ENCODE data around the gene PLEKHA4. TPM values are rescaled to one million over a fixed set of nuclear protein-coding genes. Genes with fewer than 3 reads are reported as not detected.
A peak's percentile ranks its signal among the peaks of the same experiment; 100 is the strongest.

PLEKHA4 gene
- total and polyA plus RNA-seq, 10 of the 15 experiments (the other 5 are each of a cell fraction or from before 2014, with no cell fraction given) = 0.13 to 10.0 (median 6.4) TPM; not detected in 1

DNA sequence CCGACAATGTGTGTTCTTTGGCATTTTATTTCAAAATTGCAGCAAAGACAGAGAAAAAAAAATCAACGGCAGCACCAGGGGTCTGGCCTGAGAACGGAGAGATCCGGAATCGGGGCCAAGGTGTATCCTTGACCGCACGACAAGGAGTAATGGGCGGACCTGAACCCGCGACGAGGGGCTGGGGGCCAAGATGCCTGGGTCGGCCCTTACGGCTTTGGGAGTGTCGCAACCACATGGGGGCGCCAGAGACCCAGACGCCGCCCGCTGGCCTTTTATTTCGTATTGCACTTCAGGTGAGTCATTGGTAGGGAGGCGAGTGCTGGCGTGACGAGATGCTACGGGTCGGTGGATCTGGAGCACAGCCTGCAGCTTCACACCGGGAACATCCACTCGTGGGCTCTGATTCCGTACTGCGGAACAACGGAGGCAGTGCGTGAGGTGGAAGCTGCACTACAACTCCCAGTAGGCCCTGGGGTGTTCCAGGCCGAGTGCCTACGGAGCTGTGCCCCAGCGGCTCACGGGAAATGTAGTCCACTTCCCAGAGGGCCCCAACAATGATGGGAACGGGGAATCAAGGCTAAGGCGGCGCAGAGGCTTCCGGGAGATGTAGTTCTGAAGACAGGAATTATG is 73.2 kb downstream of the PLEKHA4 start (continued):
- TF ChIP-seq HSF1 (IDR thresholded peaks at IDR 0.05; ENCODE audit: low read depth, low read length) (peak; percentile 19; the same call in 1 of the 2 replicates), RELA (IDR thresholded peaks at IDR 0.05; ENCODE audit: borderline replicate concordance, partially characterized antibody) (peak; percentile 79), JUNB (IDR thresholded peaks at IDR 0.05) (no peak), ATF7 (IDR thresholded peaks at IDR 0.05; ENCODE audit: low read depth) (peak; percentile 57; the same call in 1 of the 2 replicates), CREB1 (IDR thresholded peaks at IDR 0.05; ENCODE audit: low read depth) (peak; percentile 77; the same call in 1 of the 2 replicates), CTCF (IDR thresholded peaks at IDR 0.05 in 2 of 3, conservative IDR thresholded peaks at IDR 0.05 in 1 of 3; ENCODE audit: control insufficient read depth in 2 of 3, extremely low read depth in 1 of 3, insufficient read depth in 1 of 3, low read depth in 3 of 3, low read length in 3 of 3) (peak; percentile 87 to 93 (median 91); a peak in 5 of 6 replicates), SIN3A (IDR thresholded peaks at IDR 0.05; ENCODE audit: low read depth, low read length) (no peak), FOXM1 (IDR thresholded peaks at IDR 0.05; ENCODE audit: low read depth, low read length) (no peak), ZSCAN29 (IDR thresholded peaks at IDR 0.05) (no peak), JUND (IDR thresholded peaks at IDR 0.05; ENCODE audit: low read depth, low read length) (no peak), YY1 (IDR thresholded peaks at IDR 0.05; ENCODE audit: low read depth, low read length) (peak; percentile 90), MXI1 (IDR thresholded peaks at IDR 0.05; ENCODE audit: low read depth, low read length) (peak; percentile 38)
- TF ChIP-seq, protein P1, sequence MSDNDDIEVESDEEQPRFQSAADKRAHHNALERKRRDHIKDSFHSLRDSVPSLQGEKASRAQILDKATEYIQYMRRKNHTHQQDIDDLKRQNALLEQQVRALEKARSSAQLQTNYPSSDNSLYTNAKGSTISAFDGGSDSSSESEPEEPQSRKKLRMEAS (IDR thresholded peaks at IDR 0.05; ENCODE audit: low read depth, low read length) = no peak
- TF ChIP-seq, protein P2, sequence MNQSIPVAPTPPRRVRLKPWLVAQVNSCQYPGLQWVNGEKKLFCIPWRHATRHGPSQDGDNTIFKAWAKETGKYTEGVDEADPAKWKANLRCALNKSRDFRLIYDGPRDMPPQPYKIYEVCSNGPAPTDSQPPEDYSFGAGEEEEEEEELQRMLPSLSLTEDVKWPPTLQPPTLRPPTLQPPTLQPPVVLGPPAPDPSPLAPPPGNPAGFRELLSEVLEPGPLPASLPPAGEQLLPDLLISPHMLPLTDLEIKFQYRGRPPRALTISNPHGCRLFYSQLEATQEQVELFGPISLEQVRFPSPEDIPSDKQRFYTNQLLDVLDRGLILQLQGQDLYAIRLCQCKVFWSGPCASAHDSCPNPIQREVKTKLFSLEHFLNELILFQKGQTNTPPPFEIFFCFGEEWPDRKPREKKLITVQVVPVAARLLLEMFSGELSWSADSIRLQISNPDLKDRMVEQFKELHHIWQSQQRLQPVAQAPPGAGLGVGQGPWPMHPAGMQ (IDR thresholded peaks at IDR 0.05; ENCODE audit: borderline replicate concordance) = no peak
- TF ChIP-seq, protein P3, sequence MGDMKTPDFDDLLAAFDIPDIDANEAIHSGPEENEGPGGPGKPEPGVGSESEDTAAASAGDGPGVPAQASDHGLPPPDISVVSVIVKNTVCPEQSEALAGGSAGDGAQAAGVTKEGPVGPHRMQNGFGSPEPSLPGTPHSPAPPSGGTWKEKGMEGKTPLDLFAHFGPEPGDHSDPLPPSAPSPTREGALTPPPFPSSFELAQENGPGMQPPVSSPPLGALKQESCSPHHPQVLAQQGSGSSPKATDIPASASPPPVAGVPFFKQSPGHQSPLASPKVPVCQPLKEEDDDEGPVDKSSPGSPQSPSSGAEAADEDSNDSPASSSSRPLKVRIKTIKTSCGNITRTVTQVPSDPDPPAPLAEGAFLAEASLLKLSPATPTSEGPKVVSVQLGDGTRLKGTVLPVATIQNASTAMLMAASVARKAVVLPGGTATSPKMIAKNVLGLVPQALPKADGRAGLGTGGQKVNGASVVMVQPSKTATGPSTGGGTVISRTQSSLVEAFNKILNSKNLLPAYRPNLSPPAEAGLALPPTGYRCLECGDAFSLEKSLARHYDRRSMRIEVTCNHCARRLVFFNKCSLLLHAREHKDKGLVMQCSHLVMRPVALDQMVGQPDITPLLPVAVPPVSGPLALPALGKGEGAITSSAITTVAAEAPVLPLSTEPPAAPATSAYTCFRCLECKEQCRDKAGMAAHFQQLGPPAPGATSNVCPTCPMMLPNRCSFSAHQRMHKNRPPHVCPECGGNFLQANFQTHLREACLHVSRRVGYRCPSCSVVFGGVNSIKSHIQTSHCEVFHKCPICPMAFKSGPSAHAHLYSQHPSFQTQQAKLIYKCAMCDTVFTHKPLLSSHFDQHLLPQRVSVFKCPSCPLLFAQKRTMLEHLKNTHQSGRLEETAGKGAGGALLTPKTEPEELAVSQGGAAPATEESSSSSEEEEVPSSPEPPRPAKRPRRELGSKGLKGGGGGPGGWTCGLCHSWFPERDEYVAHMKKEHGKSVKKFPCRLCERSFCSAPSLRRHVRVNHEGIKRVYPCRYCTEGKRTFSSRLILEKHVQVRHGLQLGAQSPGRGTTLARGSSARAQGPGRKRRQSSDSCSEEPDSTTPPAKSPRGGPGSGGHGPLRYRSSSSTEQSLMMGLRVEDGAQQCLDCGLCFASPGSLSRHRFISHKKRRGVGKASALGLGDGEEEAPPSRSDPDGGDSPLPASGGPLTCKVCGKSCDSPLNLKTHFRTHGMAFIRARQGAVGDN (IDR thresholded peaks at IDR 0.05) = no peak
- TF ChIP-seq, protein P4, sequence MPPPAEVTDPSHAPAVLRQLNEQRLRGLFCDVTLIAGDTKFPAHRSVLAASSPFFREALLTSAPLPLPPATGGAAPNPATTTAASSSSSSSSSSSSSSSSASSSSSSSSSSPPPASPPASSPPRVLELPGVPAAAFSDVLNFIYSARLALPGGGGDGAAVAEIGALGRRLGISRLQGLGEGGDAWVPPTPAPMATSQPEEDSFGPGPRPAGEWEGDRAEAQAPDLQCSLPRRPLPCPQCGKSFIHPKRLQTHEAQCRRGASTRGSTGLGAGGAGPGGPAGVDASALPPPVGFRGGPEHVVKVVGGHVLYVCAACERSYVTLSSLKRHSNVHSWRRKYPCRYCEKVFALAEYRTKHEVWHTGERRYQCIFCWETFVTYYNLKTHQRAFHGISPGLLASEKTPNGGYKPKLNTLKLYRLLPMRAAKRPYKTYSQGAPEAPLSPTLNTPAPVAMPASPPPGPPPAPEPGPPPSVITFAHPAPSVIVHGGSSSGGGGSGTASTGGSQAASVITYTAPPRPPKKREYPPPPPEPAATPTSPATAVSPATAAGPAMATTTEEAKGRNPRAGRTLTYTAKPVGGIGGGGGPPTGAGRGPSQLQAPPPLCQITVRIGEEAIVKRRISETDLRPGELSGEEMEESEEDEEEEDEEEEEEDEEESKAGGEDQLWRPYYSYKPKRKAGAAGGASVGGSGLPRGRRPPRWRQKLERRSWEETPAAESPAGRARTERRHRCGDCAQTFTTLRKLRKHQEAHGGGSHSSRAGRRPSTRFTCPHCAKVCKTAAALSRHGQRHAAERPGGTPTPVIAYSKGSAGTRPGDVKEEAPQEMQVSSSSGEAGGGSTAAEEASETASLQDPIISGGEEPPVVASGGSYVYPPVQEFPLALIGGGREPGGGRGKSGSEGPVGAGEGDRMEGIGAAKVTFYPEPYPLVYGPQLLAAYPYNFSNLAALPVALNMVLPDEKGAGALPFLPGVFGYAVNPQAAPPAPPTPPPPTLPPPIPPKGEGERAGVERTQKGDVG (CRISPR knock-in tag; IDR thresholded peaks at IDR 0.05) = no peak
